IMR-90 (cell line): ENCODE data around the gene DNAJA4.

Source experiments
- CEBPB ChIP-seq: IDR thresholded peaks from 2 replicates; pipeline ENCODE4 v1.6.1; 2012; ENCODE audit warnings: low read depth, low read length, improper control_type of control experiment
- CHD1 ChIP-seq: IDR thresholded peaks from 2 replicates; pipeline ENCODE4 v1.6.1; 2012; ENCODE audit warnings: low read depth, low read length, improper control_type of control experiment
- CTCF ChIP-seq: conservative IDR thresholded peaks from 2 replicates; pipeline ENCODE4 v1.5.1; 2012; ENCODE audit warnings: mild to moderate bottlenecking, low read depth, low read length, improper control_type of control experiment
- MXI1 ChIP-seq: IDR thresholded peaks from 2 replicates; pipeline ENCODE4 v1.6.1; 2012; ENCODE audit warnings: low read depth, mild to moderate bottlenecking, low read length, moderate library complexity, borderline replicate concordance
- NFE2L2 ChIP-seq: fragments of 150-350 bp; IDR thresholded peaks from 2 replicates; pipeline ENCODE4 v1.6.1; 2016; ENCODE audit warnings: low read depth, mild to moderate bottlenecking, low read length
- POLR2A ChIP-seq: IDR thresholded peaks from 2 replicates; pipeline ENCODE4 v1.6.1; 2012; ENCODE audit warnings: mild to moderate bottlenecking, low read depth, low read length
- RAD21 ChIP-seq: IDR thresholded peaks from 2 replicates; pipeline ENCODE4 v1.6.1; 2012; ENCODE audit warnings: low read length, improper control_type of control experiment
- RFX5 ChIP-seq: IDR thresholded peaks from 2 replicates; pipeline ENCODE4 v1.8.0; 2012; ENCODE audit warnings: low read depth, mild to moderate bottlenecking, low read length, moderate library complexity
- SMC3 ChIP-seq: fragments of 150-350 bp; IDR thresholded peaks from 2 replicates; pipeline ENCODE4 v1.6.1; 2016; ENCODE audit warnings: low read depth, mild to moderate bottlenecking, antibody characterized with exemption, low read length, moderate library complexity
- USF2 ChIP-seq: fragments of 150-350 bp; IDR thresholded peaks from 2 replicates; pipeline ENCODE4 v1.6.1; 2017; ENCODE audit warnings: mild to moderate bottlenecking, antibody characterized with exemption, low read length, low read depth
- TF ChIP-seq, protein P1 (sequence below): fragments of 150-350 bp; IDR thresholded peaks from 2 replicates; pipeline ENCODE4 v1.6.1; 2016; ENCODE audit warnings: low read depth, mild to moderate bottlenecking, low read length, moderate library complexity, borderline replicate concordance

DNA sequence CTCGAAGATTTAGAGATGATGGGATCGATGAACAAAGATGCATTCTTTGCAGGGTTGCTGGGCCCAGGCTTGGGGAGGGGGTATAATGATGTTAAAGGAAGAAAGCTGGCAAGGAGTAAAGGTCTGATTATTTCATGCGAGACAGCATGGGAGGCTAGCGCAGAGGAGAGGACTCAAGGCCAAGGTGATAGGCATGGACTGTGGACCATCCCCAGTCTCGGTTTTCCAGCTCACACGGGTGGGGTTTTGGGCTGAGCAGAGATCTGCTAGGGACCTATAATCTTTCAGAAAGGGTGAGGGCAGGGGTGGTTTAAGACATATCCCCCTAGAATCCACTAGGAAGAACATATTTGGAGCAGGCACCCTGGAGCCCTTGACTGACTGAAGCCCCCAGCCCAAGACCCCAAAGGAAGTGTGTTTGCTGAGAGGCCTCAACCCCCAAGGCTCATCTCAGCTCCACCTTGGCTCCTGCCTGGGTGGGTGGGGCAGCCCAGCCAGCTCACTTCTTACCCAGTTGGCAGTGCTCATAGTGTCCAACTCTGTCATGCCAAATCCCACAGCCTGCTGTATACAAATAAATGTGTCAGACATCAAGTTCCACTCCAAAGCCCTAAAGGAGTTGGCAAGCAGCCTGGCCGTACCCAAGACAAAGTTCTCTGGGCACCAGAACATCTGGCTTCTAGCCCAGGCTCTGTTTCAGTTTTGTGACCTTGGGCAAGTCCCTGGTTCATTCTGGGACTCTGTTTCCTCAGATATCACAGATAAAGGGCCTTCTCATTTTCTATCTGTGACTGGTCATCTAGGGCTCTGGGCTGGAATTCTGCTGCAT, 47.9 kb upstream of the DNAJA4 start:
- TF ChIP-seq CEBPB (no peak), POLR2A (no peak), NFE2L2 (no peak), CTCF (no peak), CHD1 (no peak), RAD21 (no peak), SMC3 (no peak), MXI1 (no peak), USF2 (no peak), RFX5 (no peak)
- TF ChIP-seq, protein P1, sequence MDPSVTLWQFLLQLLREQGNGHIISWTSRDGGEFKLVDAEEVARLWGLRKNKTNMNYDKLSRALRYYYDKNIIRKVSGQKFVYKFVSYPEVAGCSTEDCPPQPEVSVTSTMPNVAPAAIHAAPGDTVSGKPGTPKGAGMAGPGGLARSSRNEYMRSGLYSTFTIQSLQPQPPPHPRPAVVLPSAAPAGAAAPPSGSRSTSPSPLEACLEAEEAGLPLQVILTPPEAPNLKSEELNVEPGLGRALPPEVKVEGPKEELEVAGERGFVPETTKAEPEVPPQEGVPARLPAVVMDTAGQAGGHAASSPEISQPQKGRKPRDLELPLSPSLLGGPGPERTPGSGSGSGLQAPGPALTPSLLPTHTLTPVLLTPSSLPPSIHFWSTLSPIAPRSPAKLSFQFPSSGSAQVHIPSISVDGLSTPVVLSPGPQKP, result no peak
